ENCODE results near the gene NPRL2. TPM values are rescaled to one million over a fixed set of nuclear protein-coding genes. Genes with fewer than 3 reads are reported as not detected.
A peak's percentile ranks its signal among the peaks of the same experiment; 100 is the strongest.

Gene NPRL2
- total RNA-seq, 1 experiment from 2014 or later, result 20.6 TPM

DNA sequence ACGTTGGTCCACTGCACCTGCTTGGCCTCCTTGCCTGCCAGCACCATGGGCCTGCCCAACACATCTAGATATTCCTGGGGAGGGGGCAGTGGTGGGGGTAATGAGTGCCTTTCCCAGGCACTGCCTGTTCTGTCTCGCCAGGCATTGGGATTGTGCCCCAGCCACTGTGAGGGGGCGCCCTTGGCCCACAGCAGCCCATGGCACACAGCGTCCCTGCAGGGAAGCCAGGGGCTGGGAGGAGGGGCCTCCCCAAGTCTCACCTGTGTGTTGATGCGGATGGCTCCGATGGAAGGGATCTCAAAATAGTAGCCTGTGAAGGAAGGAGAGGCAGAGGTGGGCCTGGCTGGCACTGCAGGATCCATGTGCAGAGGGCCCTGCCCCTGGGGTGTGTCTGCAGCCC lies 27.4 kb upstream of the NPRL2 start:
- peaks cover 11% of the 10 kb centered on the region for H3K4me1 Mint-ChIP-seq
- DNase-seq (ENCODE audit: low spot score) (no peak), ATAC-seq (peak; percentile 42)
- no peaks in the 10 kb centered on the region for H3K36me3 Mint-ChIP-seq
- no peak overlapping the region for H3K27ac Mint-ChIP-seq
- no peaks in the 10 kb centered on the region for H3K9me3 Mint-ChIP-seq
- H3K27me3 Mint-ChIP-seq (ENCODE audit: low read depth), result no peaks in the 10 kb centered on the region
- no peak overlapping the region for H3K4me3 Mint-ChIP-seq
- TF ChIP-seq ZNF263 (CRISPR knock-in tag; IDR thresholded peaks at IDR 0.05; ENCODE audit: low read depth) (no peak), OVOL2 (CRISPR knock-in tag; IDR thresholded peaks at IDR 0.05; ENCODE audit: borderline replicate concordance) (no peak), TEAD4 (CRISPR knock-in tag; IDR thresholded peaks at IDR 0.05) (no peak), ZNF317 (CRISPR knock-in tag; IDR thresholded peaks at IDR 0.05; ENCODE audit: borderline replicate concordance, low read depth) (no peak), NFATC4 (CRISPR knock-in tag; IDR thresholded peaks at IDR 0.05) (no peak), EMX1 (CRISPR knock-in tag; IDR thresholded peaks at IDR 0.05) (no peak), ZNF671 (CRISPR knock-in tag; IDR thresholded peaks at IDR 0.05) (no peak)
- TF ChIP-seq, protein P1, sequence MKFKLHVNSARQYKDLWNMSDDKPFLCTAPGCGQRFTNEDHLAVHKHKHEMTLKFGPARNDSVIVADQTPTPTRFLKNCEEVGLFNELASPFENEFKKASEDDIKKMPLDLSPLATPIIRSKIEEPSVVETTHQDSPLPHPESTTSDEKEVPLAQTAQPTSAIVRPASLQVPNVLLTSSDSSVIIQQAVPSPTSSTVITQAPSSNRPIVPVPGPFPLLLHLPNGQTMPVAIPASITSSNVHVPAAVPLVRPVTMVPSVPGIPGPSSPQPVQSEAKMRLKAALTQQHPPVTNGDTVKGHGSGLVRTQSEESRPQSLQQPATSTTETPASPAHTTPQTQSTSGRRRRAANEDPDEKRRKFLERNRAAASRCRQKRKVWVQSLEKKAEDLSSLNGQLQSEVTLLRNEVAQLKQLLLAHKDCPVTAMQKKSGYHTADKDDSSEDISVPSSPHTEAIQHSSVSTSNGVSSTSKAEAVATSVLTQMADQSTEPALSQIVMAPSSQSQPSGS (CRISPR knock-in tag; IDR thresholded peaks at IDR 0.05; ENCODE audit: borderline replicate concordance, low read depth), result no peak
- TF ChIP-seq, protein P2, sequence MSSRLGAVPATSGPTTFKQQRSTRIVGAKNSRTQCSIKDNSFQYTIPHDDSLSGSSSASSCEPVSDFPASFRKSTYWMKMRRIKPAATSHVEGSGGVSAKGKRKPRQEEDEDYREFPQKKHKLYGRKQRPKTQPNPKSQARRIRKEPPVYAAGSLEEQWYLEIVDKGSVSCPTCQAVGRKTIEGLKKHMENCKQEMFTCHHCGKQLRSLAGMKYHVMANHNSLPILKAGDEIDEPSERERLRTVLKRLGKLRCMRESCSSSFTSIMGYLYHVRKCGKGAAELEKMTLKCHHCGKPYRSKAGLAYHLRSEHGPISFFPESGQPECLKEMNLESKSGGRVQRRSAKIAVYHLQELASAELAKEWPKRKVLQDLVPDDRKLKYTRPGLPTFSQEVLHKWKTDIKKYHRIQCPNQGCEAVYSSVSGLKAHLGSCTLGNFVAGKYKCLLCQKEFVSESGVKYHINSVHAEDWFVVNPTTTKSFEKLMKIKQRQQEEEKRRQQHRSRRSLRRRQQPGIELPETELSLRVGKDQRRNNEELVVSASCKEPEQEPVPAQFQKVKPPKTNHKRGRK (CRISPR knock-in tag; IDR thresholded peaks at IDR 0.05; ENCODE audit: borderline replicate concordance), result no peak
- TF ChIP-seq, protein P3, sequence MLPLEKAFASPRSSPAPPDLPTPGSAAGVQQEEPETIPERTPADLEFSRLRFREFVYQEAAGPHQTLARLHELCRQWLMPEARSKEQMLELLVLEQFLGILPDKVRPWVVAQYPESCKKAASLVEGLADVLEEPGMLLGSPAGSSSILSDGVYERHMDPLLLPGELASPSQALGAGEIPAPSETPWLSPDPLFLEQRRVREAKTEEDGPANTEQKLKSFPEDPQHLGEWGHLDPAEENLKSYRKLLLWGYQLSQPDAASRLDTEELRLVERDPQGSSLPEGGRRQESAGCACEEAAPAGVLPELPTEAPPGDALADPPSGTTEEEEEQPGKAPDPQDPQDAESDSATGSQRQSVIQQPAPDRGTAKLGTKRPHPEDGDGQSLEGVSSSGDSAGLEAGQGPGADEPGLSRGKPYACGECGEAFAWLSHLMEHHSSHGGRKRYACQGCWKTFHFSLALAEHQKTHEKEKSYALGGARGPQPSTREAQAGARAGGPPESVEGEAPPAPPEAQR (CRISPR knock-in tag; IDR thresholded peaks at IDR 0.05), result no peak
- TF ChIP-seq, protein P4, sequence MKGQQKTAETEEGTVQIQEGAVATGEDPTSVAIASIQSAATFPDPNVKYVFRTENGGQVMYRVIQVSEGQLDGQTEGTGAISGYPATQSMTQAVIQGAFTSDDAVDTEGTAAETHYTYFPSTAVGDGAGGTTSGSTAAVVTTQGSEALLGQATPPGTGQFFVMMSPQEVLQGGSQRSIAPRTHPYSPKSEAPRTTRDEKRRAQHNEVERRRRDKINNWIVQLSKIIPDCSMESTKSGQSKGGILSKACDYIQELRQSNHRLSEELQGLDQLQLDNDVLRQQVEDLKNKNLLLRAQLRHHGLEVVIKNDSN (CRISPR knock-in tag; IDR thresholded peaks at IDR 0.05), result no peak
- CTCF ChIA-PET, result no interaction called here
- POLR2A ChIA-PET, result no interaction called here

DNA sequence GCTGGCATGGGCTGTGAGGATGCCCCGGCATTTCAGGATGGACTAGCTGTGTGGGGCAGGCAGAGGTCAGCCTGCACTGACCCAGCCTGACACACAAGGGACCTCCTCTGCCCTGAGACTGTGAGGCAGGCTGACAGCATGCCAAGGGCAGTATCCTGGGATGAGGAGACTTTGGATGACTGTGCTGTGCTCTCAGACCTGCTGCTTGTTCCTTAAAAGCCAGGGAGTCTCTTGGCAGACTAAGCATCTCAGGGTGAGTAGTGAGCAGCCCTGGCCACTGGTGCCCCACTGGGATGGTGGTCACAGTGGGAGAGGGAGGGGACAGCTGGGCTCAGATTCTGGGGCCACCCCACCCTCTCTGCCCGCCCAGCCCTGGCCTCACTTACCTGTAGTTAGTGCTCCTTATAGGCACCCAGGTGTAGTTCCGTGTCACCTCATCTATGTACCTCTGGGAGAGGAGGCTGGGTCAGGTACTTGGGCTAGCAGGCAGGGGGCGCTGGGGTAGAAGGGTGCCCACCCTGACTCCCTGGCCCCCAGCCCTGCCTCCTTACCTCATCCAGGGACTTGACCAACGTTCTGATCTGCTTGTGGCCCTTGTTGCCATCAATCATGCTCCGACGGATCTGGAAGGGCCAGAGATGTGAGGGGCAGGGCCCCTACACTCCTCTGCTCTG lies 24.8 kb upstream of the NPRL2 start:
- DNase-seq (ENCODE audit: low spot score), result peak; percentile 46
- POLR2A ChIA-PET, result no interaction called here
- H3K36me3 Mint-ChIP-seq, result no peaks in the 10 kb centered on the region
- peak; percentile 62 for ATAC-seq
- H3K4me3 Mint-ChIP-seq, result no peak overlapping the region
- no peaks in the 10 kb centered on the region; the same call in 1 of the 2 replicates for H3K27me3 Mint-ChIP-seq (ENCODE audit: low read depth)
- TF ChIP-seq ZNF219 (CRISPR knock-in tag; IDR thresholded peaks at IDR 0.05; ENCODE audit: borderline replicate concordance) (no peak), FOXP1 (CRISPR knock-in tag; IDR thresholded peaks at IDR 0.05; ENCODE audit: borderline replicate concordance) (no peak), TCF7 (CRISPR knock-in tag; IDR thresholded peaks at IDR 0.05; ENCODE audit: low read depth) (no peak), NR1H2 (CRISPR knock-in tag; IDR thresholded peaks at IDR 0.05) (no peak), EMX1 (CRISPR knock-in tag; IDR thresholded peaks at IDR 0.05) (no peak)
- TF ChIP-seq, protein P5, sequence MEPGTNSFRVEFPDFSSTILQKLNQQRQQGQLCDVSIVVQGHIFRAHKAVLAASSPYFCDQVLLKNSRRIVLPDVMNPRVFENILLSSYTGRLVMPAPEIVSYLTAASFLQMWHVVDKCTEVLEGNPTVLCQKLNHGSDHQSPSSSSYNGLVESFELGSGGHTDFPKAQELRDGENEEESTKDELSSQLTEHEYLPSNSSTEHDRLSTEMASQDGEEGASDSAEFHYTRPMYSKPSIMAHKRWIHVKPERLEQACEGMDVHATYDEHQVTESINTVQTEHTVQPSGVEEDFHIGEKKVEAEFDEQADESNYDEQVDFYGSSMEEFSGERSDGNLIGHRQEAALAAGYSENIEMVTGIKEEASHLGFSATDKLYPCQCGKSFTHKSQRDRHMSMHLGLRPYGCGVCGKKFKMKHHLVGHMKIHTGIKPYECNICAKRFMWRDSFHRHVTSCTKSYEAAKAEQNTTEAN (CRISPR knock-in tag; IDR thresholded peaks at IDR 0.05), result no peak
- TF ChIP-seq, protein P6, sequence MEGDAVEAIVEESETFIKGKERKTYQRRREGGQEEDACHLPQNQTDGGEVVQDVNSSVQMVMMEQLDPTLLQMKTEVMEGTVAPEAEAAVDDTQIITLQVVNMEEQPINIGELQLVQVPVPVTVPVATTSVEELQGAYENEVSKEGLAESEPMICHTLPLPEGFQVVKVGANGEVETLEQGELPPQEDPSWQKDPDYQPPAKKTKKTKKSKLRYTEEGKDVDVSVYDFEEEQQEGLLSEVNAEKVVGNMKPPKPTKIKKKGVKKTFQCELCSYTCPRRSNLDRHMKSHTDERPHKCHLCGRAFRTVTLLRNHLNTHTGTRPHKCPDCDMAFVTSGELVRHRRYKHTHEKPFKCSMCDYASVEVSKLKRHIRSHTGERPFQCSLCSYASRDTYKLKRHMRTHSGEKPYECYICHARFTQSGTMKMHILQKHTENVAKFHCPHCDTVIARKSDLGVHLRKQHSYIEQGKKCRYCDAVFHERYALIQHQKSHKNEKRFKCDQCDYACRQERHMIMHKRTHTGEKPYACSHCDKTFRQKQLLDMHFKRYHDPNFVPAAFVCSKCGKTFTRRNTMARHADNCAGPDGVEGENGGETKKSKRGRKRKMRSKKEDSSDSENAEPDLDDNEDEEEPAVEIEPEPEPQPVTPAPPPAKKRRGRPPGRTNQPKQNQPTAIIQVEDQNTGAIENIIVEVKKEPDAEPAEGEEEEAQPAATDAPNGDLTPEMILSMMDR (IDR thresholded peaks at IDR 0.05), result peak; percentile 25; the same call in 1 of the 2 replicates
- TF ChIP-seq, protein P4 (CRISPR knock-in tag; IDR thresholded peaks at IDR 0.05), result no peak
- H3K4me1 Mint-ChIP-seq, result peaks cover 28% of the 10 kb centered on the region
- CTCF ChIA-PET, result interaction anchor here (0.5 to 2.7 kb wide), 12 partner anchors 8 to 192 kb away, joined by 3 to 15 read pairs (median 3); partner anchors contain the start of gene C3orf18
- no peak overlapping the region for H3K27ac Mint-ChIP-seq
- no peaks in the 10 kb centered on the region for H3K9me3 Mint-ChIP-seq

All from WTC11 (cell line).